HG03342 (cell line): ENCODE results near the gene FBXO47.

Experiments used
- ATAC-seq: cut with Tn5 transposase; IDR thresholded peaks from one replicate; pipeline ENCODE4 v1.9.1; 2021; ENCODE audit warnings: mild to moderate bottlenecking, moderate library complexity; ENCODE audit not compliant: unreplicated experiment

The FBXO47 gene, protein sequence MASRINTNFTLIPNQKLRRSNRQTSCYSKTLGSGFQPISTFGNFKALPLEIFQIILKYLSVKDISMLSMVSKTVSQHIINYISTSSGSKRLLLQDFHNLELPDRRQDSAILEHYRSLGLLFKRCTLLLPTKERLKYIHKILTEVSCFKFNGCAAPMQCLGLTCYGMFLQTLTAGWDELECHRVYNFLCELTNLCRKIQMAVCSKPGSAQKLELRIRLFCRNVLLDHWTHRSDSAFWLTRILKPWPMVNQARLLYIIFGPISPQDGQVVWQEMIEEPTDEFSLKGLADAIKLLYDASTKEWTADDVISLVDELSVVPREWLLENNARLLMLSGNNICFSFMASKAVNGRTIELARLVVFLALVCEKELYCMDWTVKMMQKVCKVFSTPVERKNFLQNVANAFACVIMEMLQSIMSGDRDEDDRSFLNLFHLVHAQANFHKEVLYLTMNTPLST

GRCh38 chr17:38967290-38967738 is at the start of gene FBXO47:
TSS of gene FBXO47 (minus strand) at chr17:38967403. CDS start at chr17:38963025, 4,378 bp downstream.
- ATAC-seq: no peak

- no peak for ATAC-seq
These were observed 49.3 kb upstream of the FBXO47 start for GRCh38 chr17:39016193-39017153.

DNA sequence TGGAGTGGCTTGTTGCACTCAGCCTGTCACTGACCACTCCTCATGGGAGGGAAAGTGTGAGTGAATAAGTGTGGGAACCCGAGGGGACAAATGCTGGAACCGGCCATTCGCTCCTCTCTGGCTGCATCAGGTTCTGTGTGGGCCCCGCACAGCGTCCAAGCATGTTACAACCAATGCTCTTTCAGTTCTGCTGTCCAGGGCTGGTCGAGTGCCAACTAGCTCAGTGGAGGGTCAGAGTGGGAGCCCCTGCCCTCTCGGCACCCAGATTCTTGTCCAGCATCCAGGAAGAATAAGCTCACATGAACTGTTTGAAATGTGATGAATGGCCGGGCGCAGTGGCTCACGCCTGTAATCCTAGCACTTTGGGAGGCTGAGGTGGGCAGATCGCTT is 48.3 kb upstream of the FBXO47 start:
- no peak for ATAC-seq

- ATAC-seq: no peak
These were observed 47.8 kb upstream of the FBXO47 start for GRCh38 chr17:39014795-39015545.

- ATAC-seq: no peak
These were observed 47.0 kb upstream of the FBXO47 start for GRCh38 chr17:39014044-39014794.

DNA sequence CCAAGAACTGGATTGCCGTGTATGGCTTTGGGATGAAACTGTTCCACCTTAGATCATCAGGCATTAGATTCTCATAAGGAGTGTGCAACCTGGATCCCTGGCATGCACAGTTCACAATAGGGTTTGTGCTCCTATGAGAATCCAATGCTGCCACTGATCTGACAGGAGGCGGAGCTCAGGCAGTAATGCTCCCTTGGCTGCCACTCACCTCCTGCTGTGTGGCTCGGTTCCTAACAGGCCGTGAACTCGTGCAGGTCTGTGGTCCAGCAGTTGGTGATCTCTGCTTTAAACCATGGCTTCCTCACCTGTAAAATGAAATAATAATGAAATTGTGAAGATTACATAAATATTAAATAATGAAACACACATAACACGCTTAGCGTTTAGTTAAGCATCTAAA is 45.5 kb upstream of the FBXO47 start:
- ATAC-seq: no peak

DNA sequence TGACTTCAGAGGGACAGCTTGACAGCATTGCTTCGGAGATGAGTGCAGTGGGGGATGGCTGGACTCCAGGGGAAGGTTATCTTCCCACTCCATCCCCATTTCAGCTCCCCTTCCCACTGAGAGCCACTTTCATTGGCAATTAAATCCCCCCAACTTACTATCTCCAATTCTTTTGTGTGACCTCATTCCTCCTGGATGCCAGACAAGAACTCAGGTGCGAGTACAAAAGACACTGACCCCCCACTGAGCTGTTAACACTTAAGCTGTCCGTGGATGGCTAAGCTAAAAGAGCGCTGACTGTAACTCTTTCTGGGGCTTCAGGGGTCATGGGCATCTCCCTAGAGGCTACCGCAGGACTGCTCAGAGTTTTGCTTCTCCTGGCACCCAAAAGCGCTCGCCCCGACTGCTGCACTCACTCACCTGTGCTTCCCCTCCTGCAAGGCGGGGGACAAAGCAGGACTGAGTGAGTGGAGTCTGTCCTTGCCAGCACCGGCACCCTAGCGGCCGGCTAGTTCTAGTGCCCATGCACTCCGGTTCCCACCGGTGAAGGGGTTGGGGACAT is 44.8 kb upstream of the FBXO47 start:
- ATAC-seq: no peak

DNA sequence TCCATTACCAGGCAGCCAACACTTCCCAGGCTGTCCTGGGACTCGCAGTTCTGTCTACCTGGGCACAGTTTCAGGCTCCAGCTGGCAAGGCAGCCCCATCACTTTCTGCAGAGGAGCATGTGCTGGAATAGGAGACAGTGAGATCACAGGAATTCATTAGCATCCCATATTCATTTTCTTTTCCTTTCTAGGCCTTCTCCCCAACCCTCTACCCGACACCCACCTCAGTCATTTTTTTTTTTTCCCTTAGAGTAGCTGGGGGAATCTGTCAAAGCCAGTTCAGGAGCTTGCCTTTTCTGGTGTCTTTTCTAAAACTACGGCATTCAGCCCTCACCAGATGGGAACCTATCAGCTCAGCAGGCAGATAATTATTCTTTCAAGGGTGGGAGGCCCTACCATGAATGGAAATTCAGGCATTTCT is 42.4 kb upstream of the FBXO47 start:
- no peak for ATAC-seq

DNA sequence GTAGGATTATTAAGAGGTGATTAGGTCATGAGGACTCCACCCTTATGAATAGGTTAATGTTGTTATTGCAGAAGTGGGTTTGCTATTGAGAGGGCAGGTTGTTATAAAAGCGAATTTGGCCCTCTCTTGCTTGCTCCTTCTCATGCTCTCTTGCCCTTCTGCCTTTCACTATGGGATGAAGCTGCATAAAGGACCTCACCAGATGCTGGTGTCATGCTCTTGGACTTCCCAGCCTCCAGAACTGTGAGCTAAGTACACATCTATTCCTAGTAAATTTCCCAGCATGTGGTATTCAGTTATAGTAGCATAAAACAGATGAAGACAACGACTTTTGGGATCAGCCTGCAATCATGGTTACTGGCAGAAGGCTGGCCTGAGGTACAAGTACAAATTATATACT is 41.4 kb upstream of the FBXO47 start:
- ATAC-seq: no peak

DNA sequence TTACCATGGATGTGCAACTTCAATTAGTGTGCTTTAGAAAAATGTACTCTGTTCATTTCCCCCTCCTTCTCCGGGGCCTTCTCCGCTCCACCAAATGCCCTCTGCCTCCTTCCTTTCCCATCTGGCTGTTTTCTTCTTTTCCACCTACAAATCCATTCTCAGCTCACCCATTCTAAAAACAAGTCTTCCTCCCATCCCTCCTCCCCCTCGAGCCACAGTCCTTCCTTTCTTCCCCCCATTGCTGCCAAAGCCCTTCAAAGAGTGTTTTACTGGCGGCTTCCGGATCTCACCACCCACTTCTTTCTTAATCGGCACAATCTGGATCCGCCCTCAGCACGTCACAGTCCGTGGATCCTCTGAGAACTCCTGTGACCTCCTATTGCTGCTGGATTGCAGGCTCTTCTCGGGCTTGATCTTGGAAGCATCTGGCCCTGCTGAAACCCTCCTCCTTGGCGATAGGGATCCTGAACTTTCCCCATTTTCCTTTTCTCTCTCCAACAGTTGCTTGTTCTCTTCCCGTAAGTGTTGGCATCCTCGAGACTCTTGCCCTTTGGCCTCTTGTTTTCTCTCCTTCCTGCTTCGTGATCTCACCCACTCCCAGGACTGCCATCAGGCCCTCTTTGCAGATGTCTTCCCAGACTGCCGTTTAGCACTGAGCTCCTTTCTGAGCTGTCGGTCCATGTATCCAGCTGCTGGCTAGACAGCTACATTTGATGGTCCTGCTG is 36.0 kb upstream of the FBXO47 start:
- no peak for ATAC-seq

DNA sequence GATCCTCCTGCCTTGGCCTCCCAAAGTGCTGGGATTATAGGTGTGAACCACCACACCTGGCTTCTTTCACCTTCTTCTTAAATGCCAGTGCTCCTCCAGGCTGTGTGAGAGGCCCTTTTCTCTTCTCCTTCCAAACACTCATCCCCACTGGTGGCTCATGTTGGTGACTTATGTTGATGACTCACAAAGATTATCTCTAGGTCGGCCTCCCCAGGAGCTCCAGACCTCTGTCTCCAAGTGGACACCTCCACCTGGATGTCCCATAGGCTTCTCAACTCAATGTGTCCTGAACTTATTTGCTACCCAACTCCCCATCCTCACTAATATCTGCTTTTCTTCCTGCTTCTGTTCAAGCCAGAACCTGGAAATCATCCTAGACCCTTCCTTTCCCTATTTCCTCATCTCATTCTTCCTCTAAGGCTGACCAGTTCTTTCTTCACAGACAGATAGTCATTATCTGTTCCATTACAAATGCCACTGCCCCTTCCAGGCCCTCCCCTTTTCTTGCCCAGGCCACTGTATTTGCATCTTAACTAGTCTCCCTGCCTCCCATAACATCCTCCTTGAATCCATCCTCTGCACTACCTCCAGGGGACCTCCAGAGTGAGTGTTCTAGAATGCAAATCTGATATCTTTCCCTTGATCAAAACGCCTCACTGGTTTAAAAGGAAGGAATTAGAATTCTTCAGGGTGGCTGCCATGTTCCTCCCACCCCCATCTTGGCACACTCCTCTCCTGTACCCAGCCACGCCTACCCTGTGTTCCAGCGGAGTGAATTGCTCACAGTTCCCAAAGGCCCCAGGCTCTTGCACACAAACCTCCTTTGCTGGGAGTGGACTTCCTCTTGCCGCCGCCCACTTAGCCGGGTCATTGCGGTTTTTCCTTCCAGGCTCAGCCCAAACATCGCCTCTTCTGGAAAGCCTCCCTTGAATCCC is 34.8 kb upstream of the FBXO47 start:
- ATAC-seq: no peak

DNA sequence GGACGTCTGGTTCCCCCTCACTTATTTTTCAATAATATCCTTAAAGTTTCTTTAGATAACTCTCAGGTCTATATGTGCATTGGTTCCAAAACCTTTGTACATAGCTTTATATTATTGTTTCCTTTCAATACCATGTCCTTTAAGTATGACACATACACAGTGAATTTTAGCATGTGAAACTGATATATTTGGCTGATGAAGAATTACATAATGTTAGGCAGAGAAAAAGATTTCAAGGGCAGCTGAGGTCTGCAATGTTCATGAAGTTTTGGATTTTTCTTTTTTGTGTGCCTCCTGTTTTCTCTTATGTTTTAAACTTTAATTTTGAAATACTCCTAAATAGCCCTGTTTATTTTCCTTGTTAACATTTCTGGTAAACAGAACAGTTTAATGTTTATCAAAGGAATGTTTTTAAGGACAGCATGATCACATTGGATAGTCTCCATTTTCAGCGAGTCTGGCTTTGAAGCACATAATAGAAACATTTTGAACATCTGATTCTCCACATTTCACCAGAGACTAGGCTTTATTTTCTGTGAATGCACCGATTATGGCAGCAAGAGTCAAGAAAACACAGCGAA is 32.9 kb upstream of the FBXO47 start:
- no peak for ATAC-seq

GRCh38 chr17:38996660-38997337 is 29.6 kb upstream of the FBXO47 start:
- ATAC-seq: no peak

DNA sequence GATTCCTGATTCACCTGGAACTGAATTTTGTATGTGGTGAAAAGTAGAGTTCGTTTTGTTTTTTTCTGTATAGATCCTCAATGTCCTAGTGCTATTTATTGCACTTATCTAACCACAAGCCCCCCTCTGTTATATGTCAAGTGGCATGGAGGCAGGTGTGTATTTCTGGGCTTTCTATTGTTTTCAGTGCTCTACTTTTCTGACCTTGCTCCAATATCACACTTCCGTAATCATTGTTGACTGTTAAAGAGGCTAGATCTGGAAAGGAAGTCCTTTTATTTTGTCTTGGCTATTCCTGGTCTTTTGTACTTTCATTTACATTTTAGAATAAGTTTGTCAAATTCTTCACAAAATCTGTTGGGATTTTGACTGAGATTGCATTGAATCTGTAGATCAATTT is 26.8 kb upstream of the FBXO47 start:
- no peak for ATAC-seq

GRCh38 chr17:38984666-38985065 is 17.5 kb upstream of the FBXO47 start:
- no peak for ATAC-seq

DNA sequence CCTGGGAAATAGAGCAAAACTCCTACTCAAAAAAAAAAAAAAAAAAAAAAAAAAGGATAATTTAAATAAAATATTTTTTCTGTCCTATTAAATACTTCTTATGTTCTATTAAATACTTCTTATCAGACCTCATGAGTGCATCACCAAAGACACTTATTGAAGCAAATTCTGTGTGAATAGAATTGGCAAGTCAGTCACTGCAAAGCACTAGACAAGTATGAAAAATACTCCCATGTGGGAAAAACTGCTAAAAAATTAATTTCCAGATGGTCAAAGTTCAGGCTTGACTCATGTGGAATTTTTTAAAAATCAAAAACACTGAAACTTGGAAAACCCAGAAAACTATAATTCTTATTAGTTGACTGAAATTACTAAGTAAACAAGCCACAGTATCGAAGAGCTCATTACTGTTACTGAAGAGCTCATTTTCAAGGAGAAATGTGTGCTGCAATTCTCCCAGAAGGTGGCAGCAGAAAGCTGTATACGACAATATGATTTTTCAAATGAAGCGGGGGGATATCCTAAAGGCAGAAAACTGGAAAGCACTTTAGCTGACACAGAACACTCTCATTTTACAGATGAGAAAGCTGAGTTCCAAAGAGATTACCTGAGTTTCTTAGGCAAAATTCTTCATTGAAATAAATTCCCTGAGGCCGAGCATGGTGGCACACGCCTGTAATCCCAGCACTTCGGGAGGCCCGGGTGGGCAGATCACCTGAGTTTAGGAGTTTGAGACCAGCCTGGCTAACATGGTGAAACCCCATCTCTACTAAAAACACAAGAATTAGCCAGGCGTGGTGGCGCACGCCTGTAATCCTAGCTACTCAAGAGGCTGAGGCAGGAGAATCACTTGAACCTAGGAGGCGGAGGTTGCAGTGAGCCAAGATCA is 15.9 kb upstream of the FBXO47 start:
- ATAC-seq: no peak
